GM18505 (cell line): ENCODE data around the gene PRKCH.
"Not testable (repeated sequence)": the region's sequence is repeated elsewhere in the genome, so short reads cannot be mapped to it uniquely, and the experiment has no call there.

ENCODE experiments used
- ATAC-seq: cut with Tn5 transposase; IDR thresholded peaks from one replicate; pipeline ENCODE4 v1.9.1; 2021; ENCODE audit not compliant: unreplicated experiment
- POLR2A ChIP-seq: IDR thresholded peaks from 4 replicates; pipeline ENCODE4 v1.6.1; 2011; ENCODE audit warnings: borderline replicate concordance; ENCODE audit not compliant: insufficient read depth, insufficient read length; ENCODE audit errors: extremely low read depth

The PRKCH gene

DNA sequence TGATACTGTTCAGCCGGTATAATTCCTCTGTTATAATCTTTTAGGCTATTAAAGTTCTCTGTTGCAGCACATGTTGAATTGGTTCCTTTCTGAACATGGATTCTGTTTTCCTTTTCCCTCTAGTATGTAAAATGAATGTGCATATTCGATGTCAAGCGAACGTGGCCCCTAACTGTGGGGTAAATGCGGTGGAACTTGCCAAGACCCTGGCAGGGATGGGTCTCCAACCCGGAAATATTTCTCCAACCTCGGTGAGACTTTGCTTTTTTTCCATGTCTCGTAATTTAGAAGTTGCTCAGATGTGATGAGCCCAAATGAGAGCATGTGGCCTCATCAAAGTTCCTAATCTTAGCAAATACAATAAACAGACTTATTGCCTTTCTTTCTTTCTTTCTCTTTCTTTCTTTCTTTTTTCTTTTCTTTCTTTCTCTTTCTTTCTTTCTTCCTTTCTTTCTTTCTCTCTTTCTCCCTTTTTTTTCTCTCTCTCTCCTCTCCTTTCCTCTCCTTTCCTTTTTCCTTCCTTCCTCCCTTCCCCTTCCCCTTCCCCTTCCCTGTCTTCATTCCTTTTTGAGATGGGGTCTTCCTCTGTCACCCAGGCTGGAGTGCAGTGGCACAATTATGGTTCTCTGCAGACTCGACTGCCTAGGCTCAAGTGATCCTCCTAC is 131.9 kb downstream of the PRKCH start:
- no peak for ATAC-seq

DNA sequence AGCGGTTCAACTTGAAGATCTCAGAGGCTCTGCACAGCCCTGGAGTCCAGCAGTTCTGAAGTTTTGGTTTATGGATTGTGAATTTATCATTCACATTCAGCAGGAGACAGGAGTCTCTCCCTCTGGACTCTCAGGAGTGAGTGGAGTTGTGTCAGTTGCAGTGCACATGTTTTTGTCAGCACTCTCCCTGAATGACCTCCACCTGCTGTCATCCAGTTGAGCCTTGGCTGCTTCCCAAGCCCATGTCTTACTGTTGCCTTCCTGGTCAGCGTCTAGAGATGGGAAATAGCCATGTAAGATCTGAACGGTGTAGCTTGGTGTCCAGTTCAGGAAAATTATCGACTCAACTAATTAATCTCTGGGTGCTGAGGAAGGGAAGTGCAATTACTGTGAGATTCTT is 133.2 kb downstream of the PRKCH start:
- TF ChIP-seq POLR2A: no peak
- ATAC-seq: no peak

More for the DNA sequence above, 131.9 kb downstream of the PRKCH start:
- TF ChIP-seq POLR2A: no peak

DNA sequence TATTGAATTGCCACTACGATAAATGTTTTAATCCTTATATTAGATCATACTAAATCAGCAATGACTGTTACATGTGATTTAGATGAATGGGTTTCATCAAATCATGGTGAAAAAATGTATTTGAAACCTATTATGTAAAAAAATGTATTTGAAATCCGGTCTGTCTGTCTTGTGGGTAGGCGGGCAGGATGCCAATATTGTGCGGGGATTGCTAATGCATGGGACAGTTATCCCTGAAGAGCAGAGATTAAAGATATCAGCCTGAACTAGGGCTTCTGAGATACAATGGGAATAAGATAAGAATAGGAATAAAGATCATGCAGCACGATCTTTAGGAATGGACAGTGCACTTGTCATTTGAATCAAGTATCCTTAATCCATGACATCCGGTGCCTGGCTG is 134.0 kb downstream of the PRKCH start:
- ATAC-seq: no peak
- TF ChIP-seq POLR2A: no peak

DNA sequence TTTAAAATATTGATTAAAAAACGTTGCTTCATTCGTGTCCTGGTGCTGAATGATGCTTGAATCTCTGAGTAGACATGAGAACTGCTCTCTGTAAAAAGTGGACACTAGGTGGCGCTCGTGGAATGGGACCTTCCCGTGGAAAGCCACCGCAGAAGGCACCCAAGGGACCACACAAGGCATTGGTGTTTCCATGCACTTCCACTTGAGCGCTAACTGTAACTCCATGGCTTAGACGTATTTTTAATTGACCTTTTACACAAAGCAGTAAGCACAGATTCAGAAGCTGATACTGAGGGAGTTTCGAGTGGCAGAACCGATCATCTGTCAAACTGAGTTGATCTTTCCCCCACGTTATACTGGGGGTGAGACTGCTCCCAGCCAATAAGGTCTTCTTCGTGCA is 135.3 kb downstream of the PRKCH start:
- no peak for TF ChIP-seq POLR2A
- ATAC-seq: peak; percentile 77

DNA sequence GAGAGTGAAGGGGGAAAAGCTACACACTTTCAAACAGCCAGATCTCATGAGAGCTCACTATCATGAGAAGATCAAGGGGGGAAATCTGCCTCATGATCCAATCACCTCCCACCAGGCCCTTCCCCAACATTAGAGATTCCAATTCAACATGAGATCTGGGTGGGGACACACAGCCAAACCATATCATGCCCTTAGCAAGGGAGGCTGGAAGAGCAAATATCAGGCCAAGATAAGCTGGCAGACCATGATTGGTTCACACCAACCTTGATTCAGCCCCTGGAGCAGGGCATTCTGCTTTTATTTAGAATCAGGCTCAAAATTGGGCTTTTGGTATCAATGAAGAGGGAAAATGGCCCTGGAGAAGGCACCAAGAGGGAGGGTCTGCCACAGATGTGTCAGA is 137.4 kb downstream of the PRKCH start:
- no peak for TF ChIP-seq POLR2A
- no peak for ATAC-seq

DNA sequence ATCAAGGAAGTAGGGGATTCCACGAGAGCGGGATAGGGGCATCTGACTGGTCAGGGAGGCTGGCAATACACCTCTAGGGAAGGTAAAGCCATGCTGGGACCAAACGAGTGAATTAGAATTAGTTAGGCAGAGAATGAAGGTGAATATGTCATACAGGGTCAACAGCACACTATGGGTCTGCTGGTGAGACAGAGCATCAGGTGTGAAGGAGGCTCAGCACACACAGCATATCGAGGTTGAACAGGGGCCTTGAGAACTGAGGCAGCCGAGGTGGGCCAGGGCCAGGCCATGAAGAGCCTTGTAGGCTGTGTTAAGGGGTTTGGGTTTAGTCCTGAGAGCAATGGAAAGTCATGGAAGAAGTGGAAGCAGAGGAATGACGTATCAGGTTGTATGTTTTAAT is 137.8 kb downstream of the PRKCH start:
- no peak for TF ChIP-seq POLR2A

DNA sequence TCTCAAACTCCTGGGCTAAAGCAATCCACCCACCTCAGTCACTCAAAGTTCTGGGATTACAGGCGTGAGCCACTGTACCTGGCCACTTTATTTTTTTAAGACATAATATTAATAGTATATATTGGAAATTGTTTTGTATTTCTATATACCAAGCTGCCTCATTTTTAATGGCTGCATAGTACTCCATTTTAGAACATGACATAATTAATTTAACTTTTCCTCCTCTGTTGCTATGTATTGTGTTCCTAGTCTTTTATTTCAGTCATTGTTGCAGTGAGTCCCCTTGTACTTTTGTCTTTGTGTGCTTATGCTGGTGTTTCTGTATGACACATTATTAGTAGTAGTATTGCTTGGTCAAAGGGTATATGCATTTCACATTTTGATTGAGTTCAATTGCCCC is 138.7 kb downstream of the PRKCH start:
- TF ChIP-seq POLR2A: no peak
- no peak for ATAC-seq

More for the DNA sequence above, 137.8 kb downstream of the PRKCH start:
- ATAC-seq: no peak

DNA sequence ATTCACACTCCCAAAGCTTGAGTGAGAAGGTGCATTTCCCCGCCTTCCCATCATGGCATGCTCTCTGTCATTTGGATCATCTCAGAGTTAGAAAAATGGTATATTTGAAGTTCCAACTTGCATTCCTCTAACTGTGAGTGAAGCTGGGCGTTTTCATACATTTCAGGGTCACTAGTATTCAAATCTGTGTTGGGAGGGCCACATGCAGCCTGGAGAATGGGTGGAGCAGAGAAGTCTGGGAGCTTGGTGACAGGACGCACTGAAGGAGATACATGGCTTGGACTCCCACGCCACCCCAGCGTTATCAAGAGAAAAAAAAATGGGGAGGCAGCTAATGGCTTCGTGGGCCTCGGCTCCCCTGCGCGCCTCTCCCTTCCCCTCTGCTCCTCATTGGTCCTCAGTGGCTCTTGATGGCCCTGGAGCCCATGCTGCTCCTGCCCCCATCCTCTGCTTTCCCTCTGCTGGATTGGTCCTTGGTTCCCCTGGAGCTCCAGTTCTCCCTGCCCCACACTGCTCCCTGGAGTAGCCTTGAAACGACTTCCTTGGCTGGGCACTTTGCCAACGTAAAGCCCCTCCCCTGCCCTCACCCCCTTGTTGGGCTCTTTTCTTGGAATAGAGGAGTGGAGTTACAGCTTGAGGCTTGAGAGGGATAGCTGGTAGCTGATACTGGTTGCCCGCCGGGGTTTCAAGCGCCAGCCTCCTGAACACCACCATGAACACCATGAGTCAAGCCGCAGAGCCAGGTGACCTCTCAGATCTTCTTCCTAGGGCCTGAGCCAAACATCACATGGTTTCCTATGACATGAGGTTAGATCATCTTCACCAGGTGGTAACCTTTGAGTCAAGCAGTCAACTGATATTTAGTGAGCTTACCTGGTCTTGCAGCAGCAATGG is 139.6 kb downstream of the PRKCH start:
- no peak for ATAC-seq
- TF ChIP-seq POLR2A: no peak

DNA sequence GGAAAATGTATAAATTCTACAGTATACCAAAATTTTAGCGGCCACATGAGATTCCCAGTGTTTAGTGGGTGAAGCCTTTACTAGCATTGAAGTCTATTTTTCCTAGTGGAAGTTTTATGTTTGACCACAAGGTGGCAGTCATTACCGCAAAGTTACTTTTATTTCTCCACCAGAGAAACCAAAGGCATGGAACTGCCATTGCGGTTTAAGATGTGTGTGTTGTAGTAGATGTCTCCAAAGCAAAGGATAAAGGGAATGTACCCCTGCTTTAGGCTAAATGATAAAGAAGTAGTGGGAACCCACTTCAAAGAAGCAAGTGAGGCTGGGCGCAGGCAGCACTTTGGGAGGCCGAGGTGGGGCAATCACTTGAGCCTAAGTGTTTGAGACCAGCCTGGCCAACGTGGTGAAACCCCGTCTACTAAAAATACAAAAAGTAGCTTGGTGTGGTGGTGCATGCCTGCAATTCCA is 140.5 kb downstream of the PRKCH start:
- TF ChIP-seq POLR2A: no peak
- no peak for ATAC-seq

DNA sequence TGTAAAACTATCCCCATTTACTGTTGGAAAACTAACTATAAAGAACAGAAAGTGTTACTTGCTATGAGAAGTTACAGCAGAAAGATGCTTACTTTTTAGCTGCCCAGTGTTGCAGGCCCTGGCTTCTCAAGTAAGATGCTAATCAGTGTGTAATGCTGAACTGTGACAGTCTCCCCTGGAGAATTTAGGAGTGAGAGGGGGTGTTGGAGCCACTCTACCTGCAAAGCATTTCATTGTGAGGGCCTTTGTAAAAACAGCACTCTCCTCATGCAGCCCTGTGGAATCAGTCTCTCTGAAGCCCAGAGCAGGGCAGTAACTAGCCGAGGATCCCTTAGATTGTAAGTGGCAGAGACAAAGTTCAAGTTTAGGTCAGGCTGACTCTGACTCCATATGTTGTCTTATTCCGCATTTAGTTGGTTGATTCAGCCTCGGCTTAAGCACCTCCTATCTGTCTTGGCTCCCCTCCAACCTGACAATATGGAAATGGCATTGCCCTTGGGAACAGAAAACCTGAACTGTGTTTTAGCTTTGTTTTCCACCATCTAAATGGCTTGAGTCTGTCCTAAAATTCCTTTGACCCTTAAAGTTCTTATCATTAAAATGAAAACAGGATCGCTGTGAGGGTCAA is 141.3 kb downstream of the PRKCH start:
- no peak for TF ChIP-seq POLR2A
- ATAC-seq: no peak

DNA sequence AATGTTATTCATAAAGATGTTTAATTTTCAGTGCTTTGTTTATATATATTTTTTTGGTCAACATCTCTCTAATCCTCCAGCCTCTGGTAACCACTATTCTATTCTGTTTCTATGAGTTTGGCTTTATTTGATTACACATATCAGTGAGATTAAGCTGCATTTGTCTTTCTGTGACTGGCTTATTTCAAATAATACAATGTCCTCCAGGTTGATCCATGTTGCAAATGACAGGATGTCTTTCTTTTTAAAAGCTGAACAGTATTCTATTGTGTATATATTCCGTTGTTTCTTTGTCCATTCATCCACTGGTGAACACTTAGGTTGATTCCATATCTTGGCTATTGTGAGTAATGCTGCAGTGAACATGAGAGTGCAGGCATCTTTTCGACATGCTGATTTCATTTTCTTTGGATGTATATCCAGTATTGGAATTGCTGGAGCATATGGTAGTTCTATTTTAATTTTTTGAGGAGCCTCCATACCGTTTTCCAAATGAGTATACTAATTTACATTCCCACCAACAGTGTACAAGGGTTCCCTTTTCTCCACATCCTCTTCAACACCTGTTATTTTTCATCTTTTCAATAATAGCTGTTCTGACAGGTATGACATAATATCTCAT is 142.4 kb downstream of the PRKCH start:
- ATAC-seq: no peak
- TF ChIP-seq POLR2A: no peak

DNA sequence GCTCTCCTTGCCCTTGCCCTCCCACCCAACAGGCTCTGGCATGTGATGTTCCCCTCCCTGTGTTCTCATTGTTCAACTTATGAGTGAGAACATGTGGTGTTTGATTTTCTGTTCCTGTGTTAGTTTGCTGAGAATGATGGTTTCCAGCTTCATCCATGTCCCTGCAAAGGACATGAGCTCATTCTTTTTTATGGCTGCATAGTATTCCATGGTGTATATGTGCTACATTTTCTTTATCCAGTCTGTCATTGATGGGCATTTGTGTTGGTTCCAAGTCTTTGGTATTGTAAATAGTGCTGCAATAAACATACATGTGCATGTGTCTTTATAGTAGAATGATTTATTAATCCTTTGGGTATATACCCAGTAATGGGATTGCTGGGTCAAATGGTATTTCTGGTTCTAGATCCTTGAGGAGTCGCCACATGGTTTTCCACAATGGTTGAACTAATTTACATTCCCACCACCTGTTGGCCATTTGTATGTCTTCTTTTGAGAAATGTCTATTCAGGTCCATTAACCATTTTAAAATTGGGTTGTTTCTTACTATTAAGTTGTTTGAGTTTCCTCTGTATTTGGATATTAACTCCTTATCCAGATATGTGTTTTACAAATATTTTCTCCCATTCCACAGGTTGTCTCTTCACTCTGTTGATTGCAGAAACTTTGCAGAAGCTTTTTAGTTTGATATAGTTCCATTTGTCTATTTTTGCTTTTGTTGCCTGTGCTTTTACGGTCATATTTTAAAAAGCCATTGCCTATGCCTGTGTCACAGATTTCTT is 143.4 kb downstream of the PRKCH start:
- ATAC-seq: not testable (repeated sequence)
